Esophagus squamous epithelium (tissue), 4 donors: ENCODE data around the gene ANKRD11.

ENCODE experiments used
- CTCF ChIP-seq, 6 experiments: fragments of 450-650 bp in 4 of 6; fragments of 200-600 bp in 2 of 6; sonication (generic) in 2 of 6; IDR thresholded peaks; one replicate each; pipeline ENCODE4 v1.5.1; 2016 to 2019; ENCODE audit warnings: antibody characterized with exemption in 6 of 6, mild to moderate bottlenecking in 4 of 6, moderate library complexity in 4 of 6
- POLR2A ChIP-seq, 4 donors: fragments of 450-650 bp; IDR thresholded peaks; one replicate each; pipeline ENCODE4 v1.6.1; 2017; ENCODE audit warnings: antibody characterized with exemption in 4 of 4, mild to moderate bottlenecking in 4 of 4, moderate library complexity in 3 of 4

GRCh38 chr16:89266521-89267134 is 223.7 kb downstream of the ANKRD11 start:
- TF ChIP-seq CTCF (IDR thresholded peaks at IDR 0.05) (no peak), POLR2A (IDR thresholded peaks at IDR 0.05) (no peak)
